DOHH2 (cell line): ENCODE measurements around the gene LARGE1.

Source experiments
- EZH2phosphoT487 ChIP-seq: fragments of 200-600 bp; sonication (generic); IDR thresholded peaks from 2 replicates; pipeline ENCODE4 v1.6.1; 2017; ENCODE audit warnings: borderline replicate concordance, mild to moderate bottlenecking, antibody characterized with exemption, low read length, moderate library complexity, mixed read lengths
- TF ChIP-seq, protein P1 (sequence below): fragments of 200-600 bp; sonication (generic); IDR thresholded peaks from one replicate; pipeline ENCODE4 v1.5.1; 2014; ENCODE audit warnings: antibody characterized with exemption, mild to moderate bottlenecking, low read depth, low read length; ENCODE audit not compliant: poor library complexity, severe bottlenecking

DNA sequence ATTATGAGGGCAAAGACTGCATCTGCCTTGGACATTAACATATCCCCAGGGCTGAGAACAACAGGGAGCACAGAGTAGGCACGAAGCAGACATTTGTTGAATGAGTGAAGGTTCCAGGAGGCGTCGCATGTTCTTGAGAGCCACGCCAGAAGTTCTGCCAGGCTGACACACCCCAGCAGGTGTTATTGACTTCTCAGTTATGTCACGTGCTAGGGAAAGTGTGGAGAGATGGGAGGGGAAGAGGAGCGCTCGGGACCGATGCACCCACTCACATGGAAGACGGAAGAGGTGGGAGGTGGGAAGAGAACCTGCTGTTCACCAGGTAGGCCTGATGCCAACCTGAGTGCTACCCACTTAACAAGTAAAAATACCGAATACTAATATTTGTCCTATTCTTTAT is 232.8 kb downstream of the LARGE1 start:
- TF ChIP-seq, protein P1, sequence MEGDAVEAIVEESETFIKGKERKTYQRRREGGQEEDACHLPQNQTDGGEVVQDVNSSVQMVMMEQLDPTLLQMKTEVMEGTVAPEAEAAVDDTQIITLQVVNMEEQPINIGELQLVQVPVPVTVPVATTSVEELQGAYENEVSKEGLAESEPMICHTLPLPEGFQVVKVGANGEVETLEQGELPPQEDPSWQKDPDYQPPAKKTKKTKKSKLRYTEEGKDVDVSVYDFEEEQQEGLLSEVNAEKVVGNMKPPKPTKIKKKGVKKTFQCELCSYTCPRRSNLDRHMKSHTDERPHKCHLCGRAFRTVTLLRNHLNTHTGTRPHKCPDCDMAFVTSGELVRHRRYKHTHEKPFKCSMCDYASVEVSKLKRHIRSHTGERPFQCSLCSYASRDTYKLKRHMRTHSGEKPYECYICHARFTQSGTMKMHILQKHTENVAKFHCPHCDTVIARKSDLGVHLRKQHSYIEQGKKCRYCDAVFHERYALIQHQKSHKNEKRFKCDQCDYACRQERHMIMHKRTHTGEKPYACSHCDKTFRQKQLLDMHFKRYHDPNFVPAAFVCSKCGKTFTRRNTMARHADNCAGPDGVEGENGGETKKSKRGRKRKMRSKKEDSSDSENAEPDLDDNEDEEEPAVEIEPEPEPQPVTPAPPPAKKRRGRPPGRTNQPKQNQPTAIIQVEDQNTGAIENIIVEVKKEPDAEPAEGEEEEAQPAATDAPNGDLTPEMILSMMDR, result no peak
- no peak for TF ChIP-seq EZH2phosphoT487
